HG03432 (cell line): ENCODE measurements around the gene ZIC3.
"Not testable (repeated sequence)": the region's sequence is repeated elsewhere in the genome, so short reads cannot be mapped to it uniquely, and the experiment has no call there.

Experiments
- ATAC-seq: cut with Tn5 transposase; IDR thresholded peaks from one replicate; pipeline ENCODE4 v1.9.1; 2021; ENCODE audit warnings: mild to moderate bottlenecking, moderate library complexity; ENCODE audit not compliant: unreplicated experiment

Gene ZIC3

DNA sequence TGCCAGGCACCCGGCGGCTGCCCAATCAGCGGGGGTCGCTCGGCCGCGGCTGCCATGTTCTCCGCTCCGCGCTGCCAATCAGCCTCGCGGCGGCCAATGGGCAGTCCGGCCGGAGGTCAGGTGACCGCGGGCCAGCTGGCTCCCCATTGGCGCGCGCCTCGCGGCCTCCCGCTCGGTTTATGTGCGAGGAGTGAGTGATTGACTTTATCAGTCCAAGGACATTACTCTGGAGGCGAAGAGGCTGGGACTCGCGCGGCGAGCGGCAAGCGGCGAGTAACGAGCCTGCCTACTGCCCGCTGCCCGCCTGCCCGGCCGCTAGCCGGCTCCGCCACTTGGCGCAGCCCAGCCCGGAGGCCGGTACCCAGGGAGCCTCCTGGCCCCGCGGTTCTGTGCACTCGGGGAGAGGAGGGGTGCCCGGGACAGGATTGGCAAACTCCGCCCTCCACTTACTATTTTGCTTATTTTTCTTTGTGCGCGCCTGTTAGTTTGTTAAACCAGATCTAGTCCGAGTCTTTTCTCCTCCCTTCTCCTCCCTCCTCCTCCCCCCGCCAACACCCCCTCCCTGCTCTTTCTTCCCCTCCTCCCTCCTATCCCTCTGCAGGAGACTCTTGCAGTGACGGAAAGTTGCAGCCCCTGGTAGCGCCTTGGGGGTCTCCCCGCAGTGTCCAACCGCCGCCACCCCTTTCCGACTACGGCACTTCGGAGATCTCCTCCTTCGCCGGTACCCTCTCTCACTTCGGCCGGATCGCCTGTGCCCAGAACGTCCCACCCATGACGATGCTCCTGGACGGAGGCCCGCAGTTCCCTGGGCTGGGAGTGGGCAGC, at the start of gene ZIC3:
ZIC3 (plus strand) TSS at position 207 of the 825 bp plus-strand sequence; CDS start at position 772, 565 bp downstream.
- no peak for ATAC-seq

DNA sequence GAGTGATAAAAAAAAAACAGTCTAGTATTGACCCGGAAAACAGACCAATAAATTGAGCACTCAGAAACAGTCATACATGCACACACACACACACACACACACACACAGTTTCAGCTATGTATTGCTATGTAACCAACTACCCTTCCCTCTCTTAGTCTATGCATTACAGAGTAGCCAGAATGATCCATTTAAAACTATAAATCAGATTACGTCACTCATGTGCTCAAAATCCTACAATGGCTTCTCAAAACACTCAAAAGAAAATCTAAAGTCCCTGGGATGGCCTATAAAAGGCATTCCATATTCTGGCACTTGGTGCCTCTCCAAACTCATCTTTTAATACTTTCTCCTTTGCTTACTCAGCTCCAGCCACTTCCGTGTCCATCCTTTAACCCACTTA, 46.5 kb upstream of the ZIC3 start:
- no peak for ATAC-seq

DNA sequence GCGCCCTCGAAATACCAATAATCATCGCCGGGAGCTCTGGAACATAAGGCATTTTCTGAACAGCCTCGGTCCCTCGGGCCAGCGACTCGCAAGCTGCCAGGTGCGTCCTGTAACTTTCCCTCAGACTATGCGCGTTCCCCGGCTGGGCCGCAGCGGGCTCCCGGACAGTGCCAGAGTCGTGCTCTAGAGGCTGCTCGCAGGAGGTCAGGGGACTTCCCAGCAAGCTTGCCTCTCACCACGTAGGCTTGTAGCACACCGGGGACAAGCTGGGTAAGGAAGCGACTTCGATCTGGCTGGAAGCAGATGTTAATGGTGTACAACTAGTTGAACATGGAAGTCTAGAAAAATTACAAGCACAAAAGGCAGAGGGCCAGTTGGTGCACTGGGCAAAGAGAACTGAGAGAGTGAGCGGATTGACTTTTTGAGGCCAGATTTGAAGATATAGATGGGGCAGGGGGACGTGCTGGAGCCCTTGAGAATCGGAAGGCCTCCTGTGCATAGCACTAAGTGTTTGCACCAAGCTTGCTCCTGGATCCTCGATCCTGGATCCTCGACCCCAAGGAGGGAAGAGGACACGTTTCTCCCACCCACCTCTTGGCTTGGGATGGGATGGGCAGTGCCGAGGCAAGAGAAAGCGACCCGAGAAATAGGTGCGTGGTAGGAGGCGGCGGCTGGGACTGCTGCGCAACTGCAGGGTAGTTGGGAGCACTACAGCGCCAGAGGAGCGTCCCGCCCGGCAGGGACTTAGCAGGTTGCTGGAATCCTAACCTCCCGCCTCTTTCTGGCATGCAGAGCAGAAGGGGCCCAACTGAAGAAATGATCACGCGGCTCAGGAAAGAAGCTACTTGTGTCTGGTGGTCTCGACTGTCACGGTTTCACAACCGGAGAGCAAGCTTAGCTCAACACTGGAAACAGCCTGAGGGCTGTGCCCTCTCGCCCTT, 19.9 kb upstream of the ZIC3 start:
- ATAC-seq, result no peak

DNA sequence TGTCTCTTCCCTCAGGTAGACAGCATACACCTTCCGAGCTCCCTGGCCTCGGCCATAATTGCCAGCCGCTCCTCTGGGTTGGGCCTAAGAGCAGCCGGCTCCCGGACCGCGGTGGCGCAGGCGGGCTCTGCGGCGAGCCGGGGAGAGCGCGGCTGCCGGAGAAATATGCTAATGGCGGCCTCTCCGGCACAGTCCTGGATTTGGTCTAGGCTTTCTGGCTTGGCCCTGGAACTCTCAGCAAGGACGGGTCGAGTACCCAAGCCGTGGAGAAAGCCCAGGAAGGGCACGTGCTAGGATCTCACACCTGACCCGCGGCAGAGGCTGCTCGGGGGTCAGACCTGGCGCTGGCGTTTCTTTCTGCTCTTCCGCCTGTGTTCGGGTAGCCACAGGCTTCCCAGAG, 18.6 kb upstream of the ZIC3 start:
- no peak for ATAC-seq

DNA sequence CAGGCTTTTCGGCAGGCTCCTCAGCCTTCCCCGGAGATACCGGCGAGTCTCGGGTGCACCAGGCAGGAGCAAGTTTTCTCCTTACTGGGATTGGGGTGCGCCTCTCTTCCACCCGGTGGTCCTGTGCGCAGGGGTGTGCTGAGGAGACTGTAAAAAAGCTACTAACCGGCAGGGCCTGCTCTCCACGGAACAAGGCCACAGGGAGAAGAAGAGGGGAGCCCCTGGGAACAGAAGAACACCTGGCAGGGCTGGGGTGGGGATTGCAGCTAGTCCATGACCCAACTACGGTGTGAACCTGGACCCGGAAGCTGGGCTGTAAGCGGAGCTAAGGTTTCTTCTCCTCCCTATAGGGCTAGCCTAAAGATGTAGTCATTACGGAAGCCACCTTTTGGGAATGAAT, 17.7 kb upstream of the ZIC3 start:
- no peak for ATAC-seq

DNA sequence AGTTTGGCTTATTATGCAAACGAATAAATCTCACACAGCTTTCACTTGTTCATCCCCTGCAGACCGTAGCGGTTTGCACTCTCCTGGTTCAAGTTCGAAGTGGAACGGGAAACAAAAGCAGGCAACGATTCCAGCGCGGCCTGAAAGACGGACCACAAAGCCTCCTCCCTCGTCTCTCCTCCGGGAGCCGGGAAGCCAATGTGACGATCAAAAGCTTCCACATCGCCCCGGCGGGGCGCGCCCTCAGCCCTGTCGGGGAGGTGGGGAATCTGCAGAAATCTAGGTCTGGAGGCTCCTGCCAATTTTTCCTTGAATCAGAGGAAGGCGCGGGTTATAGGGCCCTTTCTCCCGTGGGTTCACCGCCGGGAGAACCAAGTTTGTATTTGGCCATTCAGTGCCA, 16.9 kb upstream of the ZIC3 start:
- no peak for ATAC-seq

DNA sequence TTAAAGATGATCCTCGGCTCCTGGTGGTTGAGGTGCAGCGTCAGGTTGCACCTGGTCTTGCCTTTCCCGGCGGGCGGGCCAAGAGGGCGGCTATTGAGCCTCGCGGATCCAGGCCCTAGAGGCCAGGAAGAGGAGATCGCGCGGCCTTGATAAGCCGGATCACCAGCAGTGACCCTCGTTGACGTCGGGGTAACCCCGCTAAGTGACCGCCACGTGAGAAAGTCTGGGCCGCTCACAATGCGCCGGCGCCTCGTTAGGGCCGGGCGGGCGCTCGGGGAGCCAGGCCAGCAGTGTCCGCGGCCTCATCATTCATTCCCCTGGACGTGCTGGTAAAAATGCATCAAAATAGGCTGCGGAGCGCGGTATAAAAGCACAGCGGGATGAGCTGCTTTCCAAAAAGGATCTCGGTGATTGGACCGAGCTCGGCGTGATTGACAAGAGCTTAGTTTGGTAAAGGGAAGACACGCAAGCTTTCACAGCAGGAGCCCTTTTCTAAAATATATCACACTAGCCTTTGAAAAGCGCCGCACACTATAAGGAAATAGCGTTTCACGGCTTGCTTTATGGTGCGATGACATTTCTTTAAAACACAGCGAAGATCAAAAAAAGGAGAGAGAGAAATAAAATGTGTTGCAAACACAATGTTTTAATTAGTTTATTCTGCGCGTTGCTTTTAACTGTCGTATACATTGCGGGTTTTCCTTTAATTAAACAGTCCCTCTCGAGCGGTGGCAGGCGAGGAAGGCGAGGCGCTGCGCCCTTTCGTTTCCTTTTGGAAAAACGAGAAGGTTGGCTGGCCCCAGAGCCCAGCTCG, 15.9 kb upstream of the ZIC3 start:
- ATAC-seq, result no peak

DNA sequence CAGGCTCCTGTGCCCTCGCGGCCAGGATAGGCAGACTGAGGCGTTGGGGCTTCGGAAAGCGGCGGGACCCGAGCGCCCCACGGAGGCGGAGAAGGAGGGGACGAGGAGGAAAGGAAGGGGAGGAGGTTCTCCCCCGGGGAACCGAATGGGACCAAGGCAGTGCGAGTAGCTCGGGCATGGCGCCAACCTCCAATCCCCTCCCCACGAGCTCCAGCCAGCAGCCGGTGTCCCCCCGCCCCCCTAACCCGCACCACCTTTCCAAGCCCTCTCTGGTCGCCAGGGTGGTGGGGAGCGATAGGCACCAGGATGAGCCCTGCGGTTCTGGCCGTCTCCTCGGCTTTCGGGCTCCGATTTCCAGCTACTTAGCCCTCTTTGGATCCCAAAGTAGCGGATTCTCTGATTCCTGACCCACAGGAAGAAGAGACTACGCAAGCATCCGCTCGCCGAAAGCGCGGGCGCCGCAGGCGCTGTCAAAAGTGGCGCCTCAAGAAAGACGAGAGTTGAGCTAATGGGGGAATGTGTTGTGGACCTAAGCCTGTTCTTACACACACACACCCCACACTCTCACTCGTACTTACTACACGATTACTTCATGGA, 15.2 kb upstream of the ZIC3 start:
- ATAC-seq, result no peak

DNA sequence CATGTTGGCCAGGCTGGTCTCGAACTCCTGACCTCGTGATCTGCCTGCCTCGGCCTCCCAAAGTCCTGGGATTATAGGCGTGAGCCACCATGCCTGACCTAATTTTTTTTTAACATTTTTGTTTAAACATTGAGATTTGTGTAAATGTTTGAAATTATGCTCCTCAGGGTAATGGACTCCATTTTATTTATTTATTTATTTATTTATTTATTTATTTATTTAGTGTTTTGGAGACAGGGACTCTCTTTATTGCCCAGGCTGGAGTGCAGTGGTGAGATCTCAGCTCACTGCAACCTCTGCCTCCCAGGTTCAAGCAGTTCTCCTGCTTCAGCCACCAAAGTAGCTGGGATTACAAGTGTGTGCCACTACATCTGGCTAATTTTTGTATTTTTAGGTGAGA, 13.8 kb upstream of the ZIC3 start:
- not testable (repeated sequence) for ATAC-seq

DNA sequence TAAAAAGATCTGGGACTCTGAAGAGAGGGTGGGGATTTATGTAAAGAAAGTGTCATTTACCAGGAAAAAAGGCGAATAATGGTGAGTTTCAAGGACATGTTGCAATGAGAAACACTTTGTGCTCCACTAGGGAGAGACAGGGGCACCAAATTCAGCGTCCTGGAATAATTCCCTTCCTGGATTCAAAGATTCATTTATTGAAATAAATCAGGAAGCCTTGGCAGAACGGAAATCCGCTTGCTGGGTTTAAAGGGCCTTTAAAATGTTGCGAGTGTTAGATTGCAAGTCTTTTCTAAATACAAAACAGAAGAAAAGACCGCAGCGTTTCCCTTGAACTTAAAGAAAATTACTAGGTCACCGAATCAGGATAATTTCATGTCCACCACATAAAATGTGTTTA, 3.8 kb upstream of the ZIC3 start:
- no peak for ATAC-seq

DNA sequence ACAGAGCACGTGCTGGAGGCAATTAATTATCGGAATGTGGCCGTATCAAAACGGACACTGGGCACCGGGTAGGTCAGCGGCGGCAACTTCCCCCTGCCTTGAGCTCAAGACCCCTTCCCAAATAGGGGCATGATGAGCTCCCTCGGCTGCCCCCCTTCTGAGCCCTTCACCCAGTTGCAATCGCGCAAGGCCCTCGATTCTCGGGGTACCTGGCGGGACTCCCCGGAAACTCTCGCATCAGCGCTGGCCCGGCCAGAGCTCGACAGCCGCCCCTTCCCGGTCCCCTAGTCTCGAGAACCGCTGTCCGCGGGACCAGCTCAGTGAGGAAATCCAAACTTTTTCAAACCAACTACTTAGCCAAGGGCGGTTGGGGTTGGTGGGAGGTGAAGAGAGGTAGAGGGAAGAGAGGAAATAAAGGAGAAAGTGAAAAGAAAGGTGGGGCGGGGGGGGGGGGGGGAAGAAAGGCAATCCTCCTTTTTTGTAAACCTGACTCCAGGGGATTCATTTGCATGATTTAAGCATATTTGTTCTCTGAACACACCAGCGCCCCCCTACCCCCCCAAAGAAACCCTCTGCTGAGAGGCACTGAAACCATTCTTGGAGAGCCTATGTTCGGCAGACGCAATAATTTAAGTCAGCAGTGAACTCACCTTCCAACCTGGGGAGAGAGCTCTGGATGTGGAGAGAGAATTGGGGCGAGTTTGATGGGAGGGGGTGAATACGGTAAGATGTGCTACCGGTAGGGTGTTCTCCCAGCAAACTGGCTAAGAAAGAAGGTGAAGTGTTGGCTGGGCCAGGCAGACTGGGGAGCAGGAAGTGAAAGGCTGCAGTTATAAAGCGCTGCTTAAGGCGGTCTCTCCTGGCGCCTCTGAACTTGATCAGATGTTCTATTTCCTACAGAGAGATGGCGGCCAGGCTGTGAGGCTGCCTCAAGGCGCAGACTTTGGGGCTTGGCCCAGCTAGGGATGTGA, 2.0 kb upstream of the ZIC3 start:
- ATAC-seq, result no peak

DNA sequence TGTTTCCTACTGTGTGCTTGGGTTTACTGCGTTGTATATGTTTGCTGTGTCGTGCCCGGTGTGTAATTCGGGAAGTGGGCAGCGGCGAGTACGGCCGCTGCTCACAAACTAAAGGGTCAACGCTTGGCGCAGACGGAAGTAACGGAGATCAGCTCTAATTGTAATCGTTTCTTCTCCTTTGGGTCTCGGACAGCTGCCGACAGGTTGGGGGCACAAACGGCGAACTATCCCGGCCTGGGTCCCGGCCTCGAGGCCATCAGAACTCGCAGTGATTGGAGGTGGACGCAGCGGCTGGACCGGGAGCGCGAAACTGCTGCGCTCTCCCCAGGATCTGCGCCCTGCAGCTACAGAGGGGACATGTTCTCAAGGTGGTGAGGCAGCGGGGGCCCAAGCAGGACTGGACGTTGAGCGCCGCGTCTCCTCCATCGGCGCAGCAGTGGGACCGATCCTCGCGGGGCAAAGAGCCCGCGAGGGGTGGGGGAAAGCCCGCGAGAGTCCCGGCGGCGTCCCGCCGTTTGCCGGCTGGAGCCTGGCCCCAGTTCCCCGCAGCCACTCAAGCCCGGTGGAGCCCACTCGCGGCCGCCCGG, 516 bp upstream of the ZIC3 start:
- no peak for ATAC-seq

DNA sequence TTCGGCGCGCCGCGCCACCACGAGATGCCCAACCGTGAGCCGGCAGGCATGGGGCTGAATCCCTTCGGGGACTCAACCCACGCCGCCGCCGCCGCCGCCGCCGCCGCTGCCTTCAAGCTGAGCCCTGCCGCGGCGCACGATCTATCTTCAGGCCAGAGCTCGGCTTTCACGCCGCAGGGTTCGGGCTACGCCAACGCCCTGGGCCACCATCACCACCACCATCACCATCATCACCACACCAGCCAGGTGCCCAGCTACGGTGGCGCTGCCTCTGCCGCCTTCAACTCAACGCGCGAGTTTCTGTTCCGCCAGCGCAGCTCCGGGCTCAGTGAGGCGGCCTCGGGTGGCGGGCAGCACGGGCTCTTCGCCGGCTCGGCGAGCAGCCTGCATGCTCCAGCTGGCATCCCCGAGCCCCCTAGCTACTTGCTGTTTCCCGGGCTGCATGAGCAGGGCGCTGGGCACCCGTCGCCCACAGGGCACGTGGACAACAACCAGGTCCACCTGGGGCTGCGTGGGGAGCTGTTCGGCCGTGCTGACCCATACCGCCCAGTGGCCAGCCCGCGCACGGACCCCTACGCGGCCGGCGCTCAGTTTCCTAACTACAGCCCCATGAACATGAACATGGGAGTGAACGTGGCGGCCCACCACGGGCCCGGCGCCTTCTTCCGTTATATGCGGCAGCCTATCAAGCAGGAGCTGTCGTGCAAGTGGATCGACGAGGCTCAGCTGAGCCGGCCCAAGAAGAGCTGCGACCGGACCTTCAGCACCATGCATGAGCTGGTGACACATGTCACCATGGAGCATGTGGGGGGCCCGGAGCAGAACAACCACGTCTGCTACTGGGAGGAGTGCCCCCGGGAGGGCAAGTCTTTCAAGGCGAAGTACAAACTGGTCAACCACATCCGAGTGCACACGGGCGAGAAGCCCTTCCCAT, 1.1 kb downstream of the ZIC3 start:
- no peak for ATAC-seq

DNA sequence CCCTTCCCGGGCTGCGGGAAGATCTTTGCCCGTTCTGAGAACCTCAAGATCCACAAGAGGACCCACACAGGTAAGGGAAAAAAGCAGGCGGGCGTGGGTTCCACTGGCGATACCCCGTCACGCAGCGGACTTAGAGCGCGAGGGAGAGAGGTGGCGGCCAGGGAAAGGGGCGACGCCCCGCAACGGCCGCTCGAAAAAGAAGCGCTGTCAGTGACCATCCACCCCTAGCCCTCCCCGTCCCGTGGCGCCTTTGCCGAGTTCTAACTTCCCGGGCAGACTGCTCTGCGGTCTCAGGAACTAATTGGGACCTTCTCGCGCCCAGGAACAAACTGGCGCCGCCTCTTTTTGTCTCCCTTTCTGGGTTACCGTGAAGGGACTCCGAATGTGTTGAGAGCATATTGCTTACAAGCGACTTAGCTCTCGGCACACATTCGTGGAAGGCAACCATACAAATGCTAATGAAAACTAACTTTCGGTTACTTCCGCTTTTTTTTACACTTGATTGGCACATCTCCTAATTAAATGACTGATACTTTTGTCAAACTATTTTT, 1.8 kb downstream of the ZIC3 start:
- no peak for ATAC-seq

DNA sequence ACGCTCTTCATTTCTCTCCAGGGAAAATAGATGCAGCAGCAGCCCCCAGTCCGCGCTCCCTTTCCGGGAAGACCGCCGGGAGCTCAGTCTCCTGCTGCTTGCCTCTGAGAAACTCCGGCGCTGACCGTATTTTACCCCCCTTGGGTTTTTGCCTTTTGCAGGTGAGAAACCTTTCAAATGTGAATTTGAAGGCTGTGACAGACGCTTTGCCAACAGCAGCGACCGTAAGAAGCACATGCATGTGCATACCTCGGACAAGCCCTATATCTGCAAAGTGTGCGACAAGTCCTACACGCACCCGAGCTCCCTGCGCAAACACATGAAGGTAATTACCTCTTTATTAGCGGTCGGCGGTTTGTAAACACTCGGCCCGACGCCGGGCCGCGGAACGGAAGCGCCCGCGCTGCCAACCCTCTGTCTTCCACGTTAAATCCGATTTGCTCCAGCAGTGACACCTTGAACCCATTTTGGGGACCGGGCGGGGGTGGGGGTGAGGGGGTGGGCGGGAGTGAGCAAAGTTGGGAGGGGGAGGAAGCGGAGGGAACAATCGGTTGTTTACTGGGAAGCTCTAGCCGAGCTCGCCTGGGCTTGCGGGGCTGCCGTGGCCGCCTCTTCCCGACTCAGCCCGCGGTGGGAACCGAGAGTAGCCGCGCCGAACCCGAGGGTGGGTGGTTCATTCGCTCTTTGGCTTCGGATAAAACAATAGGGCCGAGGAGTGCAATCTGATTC, 3.0 kb downstream of the ZIC3 start:
- ATAC-seq, result no peak

DNA sequence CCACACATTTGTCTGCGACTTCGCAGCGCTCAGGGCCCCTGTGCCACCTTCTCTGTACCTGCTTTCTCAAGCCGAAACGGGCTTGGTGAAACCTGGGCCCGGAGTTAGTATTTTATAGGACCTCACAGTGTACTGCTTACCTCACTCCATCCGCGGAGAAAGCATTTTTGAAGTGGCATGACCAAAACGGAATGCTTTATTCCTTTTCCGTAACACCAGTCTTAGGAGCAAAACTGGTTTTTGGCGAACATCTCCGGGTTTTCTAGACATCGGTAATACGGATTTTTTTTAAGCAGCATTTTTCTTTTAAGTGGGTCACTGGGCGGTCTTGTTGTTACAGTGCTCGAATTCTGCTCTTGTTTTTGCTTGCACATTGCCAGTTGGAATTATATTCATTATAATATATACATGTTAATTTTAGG, 3.6 kb downstream of the ZIC3 start:
- no peak for ATAC-seq
